Naive thymus-derived CD8-positive, alpha-beta T cell (primary cell): ENCODE data around the gene MGMT. TPM values are rescaled to one million over a fixed set of nuclear protein-coding genes. Genes with fewer than 3 reads are reported as not detected.
A peak's percentile ranks its signal among the peaks of the same experiment; 100 is the strongest.

ENCODE experiments used
- ATAC-seq, 2 donors: fragments of 150-1000 bp; cut with Tn5 transposase in 1 of 2; sonication (Bioruptor Pico), chemical (Tn5 transposase) in 1 of 2; 1 replicate in 1 of 2; 2 replicates in 1 of 2; pipeline ENCODE4 v1.10.0; 2021; ENCODE audit warnings: mild to moderate bottlenecking in 2 of 2, moderate library complexity in 2 of 2
- POLR2A ChIA-PET: fragments of 350-600 bp; sonication (Branson Sonifier 250); formaldehyde crosslinking; loops from one replicate; lab custom pipeline; 2021; ENCODE audit warnings: antibody characterized with exemption; lab: Charles Lee
- DNase-seq, 10 donors: peaks; one replicate each; pipeline versions ENCODE4 v3.0.0 to v3.0.0-alpha.2; 2020 to 2022
- H3K27ac Mint-ChIP-seq, 10 donors: one replicate each; pipeline ENCODE4 v1.8.0; 2020 to 2022; ENCODE audit warnings: mild to moderate bottlenecking in 10 of 10, mixed read lengths in 10 of 10, moderate library complexity in 4 of 10, inconsistent platforms in 1 of 10
- H3K27me3 Mint-ChIP-seq, 5 donors: one replicate each; pipeline ENCODE4 v1.8.0; 2021 to 2022; ENCODE audit warnings: mixed read lengths in 5 of 5
- H3K36me3 Mint-ChIP-seq, 3 donors: one replicate each; pipeline ENCODE4 v1.8.0; 2020 to 2022; ENCODE audit warnings: mixed read lengths in 3 of 3, mild to moderate bottlenecking in 2 of 3, inconsistent platforms in 1 of 3
- H3K4me1 Mint-ChIP-seq, 4 donors: one replicate each; pipeline ENCODE4 v1.8.0; 2021 to 2022; ENCODE audit warnings: mixed read lengths in 4 of 4
- H3K4me3 Mint-ChIP-seq, 10 donors: one replicate each; pipeline ENCODE4 v1.8.0; 2020 to 2022; ENCODE audit warnings: mild to moderate bottlenecking in 10 of 10, mixed read lengths in 10 of 10, moderate library complexity in 6 of 10, inconsistent platforms in 1 of 10
- H3K9me3 Mint-ChIP-seq, 9 donors: one replicate each; pipeline ENCODE4 v1.8.0; 2020 to 2022; ENCODE audit warnings: mixed read lengths in 9 of 9, mild to moderate bottlenecking in 3 of 9, inconsistent platforms in 1 of 9, moderate library complexity in 1 of 9
- polyA plus RNA-seq, 3 donors: library from polyadenylated mRNA; unstranded; fragments of 300-500 nt; fragmentation: Illumina TruSeq; gene quantifications; one replicate each; pipeline ENCODE4 v1.2.3, GENCODE V29; 2021
- total RNA-seq, 8 experiments: library from RNA in 2 of 8; stranded (reverse) in 2 of 8; gene quantifications; one replicate each; pipeline ENCODE4 v1.2.3 and lab custom pipeline; 2021 to 2026

Gene MGMT
- total and polyA plus RNA-seq, 5 experiments from 2014 or later = 18.9 to 41.7 (median 32.2) TPM

DNA sequence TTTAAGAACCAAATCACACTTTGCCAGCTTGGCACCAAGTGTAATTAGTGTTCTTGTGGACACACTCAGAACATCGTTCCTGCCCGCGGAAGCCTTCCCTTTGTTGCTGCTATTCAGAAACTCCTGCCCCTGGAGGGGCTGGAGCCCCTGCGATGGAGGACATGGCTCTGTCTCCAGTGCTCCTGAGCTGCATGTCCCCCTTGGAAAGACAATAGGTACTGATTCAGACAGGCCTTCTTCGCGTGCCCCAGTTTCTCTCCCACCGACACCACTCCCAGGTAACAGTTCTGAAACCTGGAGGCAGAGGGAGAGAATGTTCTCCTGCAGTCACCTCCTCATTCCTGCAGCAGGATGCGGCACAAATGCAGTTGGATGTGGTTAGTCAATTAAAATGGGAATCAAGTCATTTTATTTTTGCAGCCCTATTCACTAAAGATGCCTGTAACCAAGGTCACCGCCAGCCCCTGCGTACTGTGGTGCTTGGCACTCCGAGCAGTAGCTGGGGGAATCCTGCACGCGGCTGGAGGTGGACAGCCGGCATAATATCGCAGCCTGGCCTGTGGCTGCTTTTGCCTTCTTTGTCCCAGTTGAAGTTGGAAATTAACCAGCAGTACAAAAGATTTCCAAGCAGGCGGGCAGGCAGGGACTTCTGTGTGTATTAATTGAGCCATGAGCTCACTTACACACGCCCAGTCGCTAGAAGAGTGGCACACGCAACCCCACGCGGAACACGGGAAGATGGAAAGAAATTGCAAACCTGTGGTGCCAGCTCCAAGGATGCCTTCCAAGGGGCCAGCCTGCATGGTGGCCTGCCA lies 291.4 kb downstream of the MGMT start:
- H3K4me3 Mint-ChIP-seq = peak overlapping the region in 2 of 10 donors; percentile 56 to 80
- no peak for DNase-seq
- peaks cover 4 to 33% (median 9%) of the 10 kb centered on the region in 9 donors for H3K9me3 Mint-ChIP-seq
- H3K27ac Mint-ChIP-seq = peak overlapping the region in 1 of 10 donors; percentile 51
- H3K4me1 Mint-ChIP-seq = peaks cover 8 to 19% (median 15%) of the 10 kb centered on the region in 4 donors
- ATAC-seq = no peak
- no peaks in the 10 kb centered on the region for H3K27me3 Mint-ChIP-seq
- H3K36me3 Mint-ChIP-seq = peaks cover 9 to 59% (median 53%) of the 10 kb centered on the region in 3 donors
- POLR2A ChIA-PET = no interaction called here

DNA sequence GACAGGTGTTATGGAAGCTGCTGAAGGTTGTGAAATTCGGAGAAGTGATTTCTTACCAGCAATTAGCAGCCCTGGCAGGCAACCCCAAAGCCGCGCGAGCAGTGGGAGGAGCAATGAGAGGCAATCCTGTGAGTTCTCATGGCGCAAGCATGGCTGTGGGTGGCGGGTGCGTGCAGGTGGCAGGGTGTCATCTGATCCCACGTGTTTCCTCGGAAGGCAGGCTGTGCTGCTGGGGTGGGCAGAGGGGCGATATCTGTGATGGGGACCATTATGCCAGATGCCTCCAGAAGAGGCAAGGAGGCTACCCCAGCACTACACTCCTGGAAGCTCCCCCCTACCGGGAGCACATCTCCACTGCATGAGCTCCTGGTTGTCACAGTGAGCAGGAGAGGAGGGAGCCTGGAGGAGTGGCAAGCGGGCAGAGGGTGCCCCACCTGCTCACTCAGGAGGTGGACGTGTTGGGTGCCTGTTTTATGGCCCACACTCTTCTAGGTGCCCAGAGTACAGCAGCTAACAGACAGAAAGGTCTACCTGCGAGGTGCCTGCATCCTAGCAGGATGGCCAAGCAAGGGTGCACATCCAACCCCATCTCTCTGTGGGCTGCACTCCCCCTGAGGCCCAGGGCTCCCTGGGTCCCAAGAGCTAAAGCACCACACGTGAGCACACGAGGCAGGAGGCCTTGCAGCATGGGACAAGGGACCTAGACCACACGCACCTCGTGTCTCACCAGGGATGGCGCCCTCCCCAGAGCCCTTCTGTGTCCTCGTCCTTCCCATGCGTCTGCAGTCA lies 292.4 kb downstream of the MGMT start:
- POLR2A ChIA-PET = no interaction called here
- no peak overlapping the region for H3K27ac Mint-ChIP-seq
- H3K27me3 Mint-ChIP-seq = no peaks in the 10 kb centered on the region
- peaks cover 8 to 19% (median 15%) of the 10 kb centered on the region in 4 donors for H3K4me1 Mint-ChIP-seq
- H3K4me3 Mint-ChIP-seq = no peak overlapping the region
- peaks cover 0 to 51% (median 47%) of the 10 kb centered on the region in 3 donors for H3K36me3 Mint-ChIP-seq
- peaks cover 0 to 23% (median 1%) of the 10 kb centered on the region in 9 donors for H3K9me3 Mint-ChIP-seq
- no peak for DNase-seq
- no peak for ATAC-seq

DNA sequence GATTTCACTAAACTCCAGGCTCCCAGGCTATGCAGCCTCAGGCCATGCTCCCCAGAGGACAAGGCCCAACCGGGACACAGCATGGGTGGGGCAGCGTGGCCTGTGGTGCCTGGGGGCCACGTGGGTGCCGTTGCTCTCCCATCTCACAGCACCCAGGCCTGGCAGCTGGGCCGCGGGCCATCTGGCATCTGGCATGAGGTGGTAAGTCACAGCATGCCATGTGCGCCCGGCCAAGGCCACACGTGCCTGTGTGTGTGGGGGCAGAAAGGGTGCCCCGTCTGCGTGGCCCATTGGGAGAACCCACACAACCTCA lies 292.9 kb downstream of the MGMT start:
- Mint-ChIP-seq H3K4me1 (peaks cover 8 to 19% (median 15%) of the 10 kb centered on the region in 4 donors), H3K36me3 (peaks cover 0 to 49% (median 42%) of the 10 kb centered on the region in 3 donors), H3K27me3 (no peaks in the 10 kb centered on the region), H3K9me3 (peaks cover 0 to 19% (median 0%) of the 10 kb centered on the region in 9 donors), H3K4me3 (peak overlapping the region in 1 of 10 donors; percentile 38), H3K27ac (no peak overlapping the region)
- ATAC-seq = no peak
- POLR2A ChIA-PET = no interaction called here
- no peak for DNase-seq

DNA sequence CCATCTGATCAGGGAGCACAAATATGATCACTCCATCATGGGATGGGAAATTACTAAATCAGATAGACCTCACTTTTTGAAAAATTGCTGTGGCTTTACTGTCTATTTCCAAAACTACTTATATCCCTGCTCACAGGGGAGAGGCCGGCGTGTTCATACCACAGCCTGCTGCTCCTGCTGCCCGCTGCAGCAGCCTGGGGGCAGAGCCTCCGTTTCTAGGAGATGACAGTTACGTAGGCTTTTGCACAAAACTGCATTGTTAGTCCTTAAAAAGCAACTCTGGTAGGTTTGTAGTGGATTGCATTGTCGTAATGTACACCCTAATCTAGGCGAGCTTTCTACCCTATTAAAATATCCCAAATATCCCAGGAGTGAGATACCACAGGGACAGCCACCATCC lies 293.4 kb downstream of the MGMT start:
- H3K27ac Mint-ChIP-seq = peak overlapping the region in 1 of 10 donors; percentile 25
- H3K4me3 Mint-ChIP-seq = no peak overlapping the region
- peaks cover 0 to 49% (median 42%) of the 10 kb centered on the region in 3 donors for H3K36me3 Mint-ChIP-seq
- H3K4me1 Mint-ChIP-seq = peaks cover 8 to 19% (median 15%) of the 10 kb centered on the region in 4 donors
- ATAC-seq (no peak), DNase-seq (no peak)
- H3K9me3 Mint-ChIP-seq = peaks cover 0 to 18% (median 0%) of the 10 kb centered on the region in 9 donors
- no peaks in the 10 kb centered on the region for H3K27me3 Mint-ChIP-seq
- POLR2A ChIA-PET = no interaction called here

DNA sequence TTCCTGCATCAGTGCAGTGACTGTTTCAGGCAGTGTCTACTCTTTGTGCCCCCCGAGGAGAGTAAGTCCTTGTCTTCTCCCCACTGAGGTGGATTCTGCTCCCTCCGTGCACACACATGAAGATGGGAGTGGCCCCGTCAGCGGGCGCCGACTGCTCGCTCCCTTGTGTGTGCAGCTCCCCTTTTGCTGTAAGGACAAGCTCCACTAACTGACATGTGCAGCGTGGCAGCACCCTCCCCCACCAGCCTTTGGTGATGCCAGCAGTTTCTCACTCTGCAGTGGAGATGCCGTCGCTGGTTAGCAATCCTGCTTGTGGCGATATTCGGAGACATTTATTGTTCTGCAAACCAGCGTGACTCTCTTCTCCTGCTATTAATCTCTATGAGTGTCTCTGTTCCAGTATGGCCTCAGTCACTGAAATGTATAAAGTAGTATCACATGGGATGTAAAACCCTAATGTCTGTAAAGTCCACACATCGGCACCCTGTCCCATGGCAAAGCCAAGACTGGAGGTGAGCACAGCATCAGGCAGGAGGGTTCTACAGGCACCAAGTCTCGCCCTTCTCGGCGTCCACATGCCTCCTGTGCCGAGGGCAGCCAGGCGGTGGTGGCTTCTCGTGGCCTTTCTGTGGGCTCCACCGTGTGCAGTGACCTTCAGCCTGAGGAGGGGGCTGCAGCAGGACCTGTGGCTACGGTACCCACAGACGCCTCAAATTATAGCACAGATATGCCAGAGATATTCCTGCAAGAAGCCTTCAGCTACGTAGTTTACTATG lies 294.3 kb downstream of the MGMT start:
- ATAC-seq = no peak
- Mint-ChIP-seq H3K4me1 (peaks cover 5 to 12% (median 10%) of the 10 kb centered on the region in 4 donors), H3K36me3 (peaks cover 5 to 52% (median 47%) of the 10 kb centered on the region in 3 donors), H3K27ac (no peak overlapping the region), H3K27me3 (no peaks in the 10 kb centered on the region), H3K9me3 (peaks cover 0 to 16% (median 0%) of the 10 kb centered on the region in 9 donors), H3K4me3 (no peak overlapping the region)
- DNase-seq = no peak
- POLR2A ChIA-PET = no interaction called here

DNA sequence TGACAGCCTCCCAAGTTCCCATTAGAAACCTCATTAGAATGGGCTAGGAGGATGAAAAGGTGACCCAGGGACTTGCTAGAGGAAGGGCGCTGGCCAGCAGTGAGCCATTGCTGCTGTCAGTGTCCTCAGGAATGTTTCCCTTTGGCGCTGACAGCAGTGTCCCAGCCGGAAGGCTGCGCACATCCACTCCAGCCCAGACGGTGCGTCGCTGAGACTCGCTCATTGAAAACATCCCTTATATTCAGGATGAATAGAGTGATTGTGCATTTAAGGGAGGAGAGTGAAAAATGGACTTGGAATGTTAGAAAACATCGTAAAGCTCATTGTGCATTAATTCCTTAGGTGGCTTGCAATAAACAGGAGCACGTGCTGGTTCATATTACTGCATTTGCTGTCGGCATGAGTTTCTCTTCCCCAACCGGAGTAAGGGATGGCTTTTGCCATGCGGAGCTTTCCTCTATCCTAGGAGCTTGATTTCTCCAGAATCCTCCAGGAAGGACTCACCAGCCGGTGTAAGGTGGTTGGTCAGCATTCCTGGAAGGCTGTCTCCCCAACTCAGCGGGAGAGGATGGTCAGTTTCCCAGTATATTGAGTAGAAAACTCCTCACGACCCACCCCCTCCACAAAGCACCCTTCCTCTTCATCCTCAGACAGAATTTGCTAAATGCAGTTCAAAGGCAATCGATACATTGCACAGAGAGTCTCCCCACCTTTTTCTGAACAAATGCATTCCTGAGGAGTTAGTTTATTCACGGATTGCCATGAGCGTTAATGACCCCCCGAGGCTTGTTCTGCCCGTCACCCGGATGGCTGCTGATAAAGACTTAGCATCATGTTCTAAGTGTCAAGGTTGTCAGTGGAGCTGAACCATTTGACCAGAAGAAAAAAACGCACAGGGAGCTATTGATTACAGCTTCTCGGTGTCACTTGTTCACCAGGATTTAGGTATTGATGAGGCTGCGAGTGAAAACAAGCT lies 295.2 kb downstream of the MGMT start:
- H3K9me3 Mint-ChIP-seq = peaks cover 0 to 13% (median 0%) of the 10 kb centered on the region in 9 donors
- H3K4me1 Mint-ChIP-seq = peaks cover 4 to 5% (median 5%) of the 10 kb centered on the region in 4 donors
- H3K27ac Mint-ChIP-seq = no peak overlapping the region
- no peaks in the 10 kb centered on the region for H3K27me3 Mint-ChIP-seq
- DNase-seq (no peak), ATAC-seq (no peak)
- no peak overlapping the region for H3K4me3 Mint-ChIP-seq
- peaks cover 6 to 54% (median 52%) of the 10 kb centered on the region in 3 donors for H3K36me3 Mint-ChIP-seq
- POLR2A ChIA-PET = no interaction called here

DNA sequence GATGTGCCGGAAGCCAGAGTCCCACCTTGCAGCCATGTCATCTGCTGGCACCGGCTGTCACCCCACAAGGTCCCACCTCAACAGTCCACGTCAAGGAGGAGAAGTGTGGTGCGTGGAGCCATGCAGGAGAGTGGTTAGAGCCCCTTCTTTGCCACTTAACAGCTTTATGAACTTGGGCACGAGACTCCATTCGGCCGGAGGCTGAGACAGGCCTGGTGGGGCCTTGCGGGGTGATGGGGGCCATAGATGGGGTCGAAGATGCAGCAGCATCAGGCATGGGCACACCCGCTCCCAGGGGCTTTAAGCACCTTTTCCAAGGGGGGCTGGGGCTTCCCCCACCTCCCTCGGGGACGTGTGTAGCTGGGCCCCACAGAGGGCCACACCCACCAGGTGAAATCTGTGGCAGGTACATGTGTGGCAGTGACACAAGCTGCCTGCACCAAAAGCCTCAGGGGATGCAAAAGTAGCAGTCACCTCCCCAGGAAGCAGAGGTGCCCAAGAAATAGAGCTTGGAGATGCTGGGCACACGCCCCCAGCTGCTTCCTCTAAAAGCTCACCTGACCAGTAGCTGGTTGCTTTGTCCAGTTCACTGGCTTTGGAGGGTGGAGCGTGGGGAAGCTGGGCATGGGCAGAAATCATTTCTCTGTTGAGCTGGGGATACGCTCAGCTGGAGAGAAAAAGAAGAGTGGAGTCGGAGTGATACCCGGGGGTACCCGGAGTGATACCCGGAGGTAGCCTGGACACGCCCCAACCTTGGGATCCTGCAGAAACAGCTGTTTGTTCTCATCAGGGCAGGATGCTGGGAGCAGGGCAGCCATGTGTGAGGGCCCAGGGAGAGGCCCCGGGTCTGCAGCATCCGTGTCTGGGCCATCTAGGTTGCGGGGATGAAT lies 297.2 kb downstream of the MGMT start:
- POLR2A ChIA-PET = no interaction called here
- peaks cover 10 to 58% (median 52%) of the 10 kb centered on the region in 3 donors for H3K36me3 Mint-ChIP-seq
- H3K4me3 Mint-ChIP-seq = no peak overlapping the region
- H3K27me3 Mint-ChIP-seq = no peaks in the 10 kb centered on the region
- H3K27ac Mint-ChIP-seq = no peak overlapping the region
- H3K9me3 Mint-ChIP-seq = peaks cover 0 to 22% (median 0%) of the 10 kb centered on the region in 9 donors
- DNase-seq (no peak), ATAC-seq (no peak)
- peaks cover 0 to 2% (median 0%) of the 10 kb centered on the region in 4 donors for H3K4me1 Mint-ChIP-seq

DNA sequence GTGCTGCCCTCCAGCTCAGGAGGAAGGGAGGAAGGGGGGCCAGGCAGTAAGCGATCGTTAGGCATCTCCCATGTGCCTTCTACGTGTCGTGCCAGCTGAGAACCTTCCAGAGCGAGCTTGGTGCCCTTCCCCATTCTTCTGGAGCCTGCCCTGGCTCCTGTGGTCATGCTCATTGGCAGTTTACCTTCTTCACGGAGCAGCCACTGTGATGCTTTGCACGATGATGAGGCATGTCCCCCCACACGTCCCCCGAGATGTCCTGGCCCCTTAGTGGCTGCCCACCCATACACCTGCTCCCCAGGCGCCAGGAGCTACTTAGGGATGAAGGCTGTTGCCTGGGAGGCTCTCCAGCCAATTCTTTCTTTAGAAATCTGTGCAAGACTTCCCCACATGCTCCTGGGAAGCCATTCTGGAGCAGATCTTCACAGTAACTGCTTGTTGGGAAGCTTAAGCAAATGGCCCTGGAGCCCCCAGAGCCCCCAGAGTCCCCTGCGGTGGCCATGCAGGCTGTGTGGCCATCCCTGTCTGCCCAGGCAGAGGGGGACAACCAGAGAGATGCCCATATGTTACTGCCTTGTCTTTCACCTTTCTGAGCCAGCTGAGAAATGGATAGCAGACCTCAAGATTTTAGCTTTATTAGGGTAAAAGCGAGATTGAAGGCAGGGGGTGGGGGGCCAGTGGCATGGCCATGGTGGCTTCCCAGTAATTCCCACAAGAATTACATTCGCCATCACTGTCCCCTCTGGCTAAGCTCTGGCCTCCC lies 298.0 kb downstream of the MGMT start:
- no peak overlapping the region for H3K27ac Mint-ChIP-seq
- POLR2A ChIA-PET = no interaction called here
- H3K36me3 Mint-ChIP-seq = peaks cover 15 to 58% (median 55%) of the 10 kb centered on the region in 3 donors
- H3K27me3 Mint-ChIP-seq = no peaks in the 10 kb centered on the region
- peaks cover 0 to 30% (median 0%) of the 10 kb centered on the region in 9 donors for H3K9me3 Mint-ChIP-seq
- DNase-seq = no peak
- H3K4me3 Mint-ChIP-seq = no peak overlapping the region
- no peak for ATAC-seq
- H3K4me1 Mint-ChIP-seq = peaks cover 0 to 2% (median 0%) of the 10 kb centered on the region in 4 donors

DNA sequence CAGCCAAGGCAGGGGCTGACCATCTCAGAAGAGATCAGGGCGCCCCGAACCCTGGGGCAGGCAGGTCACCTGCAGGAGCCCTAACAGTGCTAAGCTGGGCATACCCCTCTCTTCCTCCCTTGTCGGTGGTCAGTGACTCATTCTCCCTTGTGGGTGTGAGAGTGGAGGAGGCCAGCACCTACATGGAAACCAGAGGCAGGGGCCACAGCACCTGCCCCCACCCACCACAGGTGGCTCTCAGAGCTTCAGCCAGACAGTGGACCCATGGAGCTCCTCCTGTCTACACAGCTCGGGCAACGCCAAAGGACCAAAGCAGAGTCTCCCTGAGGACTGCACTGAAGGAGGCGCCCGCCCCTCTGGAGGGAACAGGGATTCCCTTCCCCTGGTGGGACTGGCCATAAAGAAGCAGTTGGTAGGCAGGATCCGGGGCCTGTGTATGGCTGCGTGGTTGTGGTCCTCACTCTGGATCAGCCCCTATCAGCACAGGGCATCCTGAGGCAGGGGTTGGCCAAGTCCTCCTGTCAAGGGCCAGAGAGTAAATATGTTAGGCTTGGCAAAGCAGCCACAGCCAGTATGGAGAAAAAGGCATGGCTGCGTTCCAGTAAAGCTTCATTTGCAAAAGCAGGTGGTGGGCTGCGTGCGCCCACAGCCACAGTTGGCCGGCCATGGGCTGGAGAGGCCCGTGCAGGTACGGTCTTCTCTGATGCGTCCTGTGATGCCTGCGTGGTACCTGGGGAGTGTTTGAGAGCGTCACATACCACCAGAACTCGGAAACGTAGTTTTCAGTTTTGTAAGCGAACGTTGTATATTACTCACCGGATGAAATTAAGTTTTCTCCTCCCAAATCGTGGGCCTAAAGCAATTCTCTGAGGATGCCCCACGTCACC lies 298.9 kb downstream of the MGMT start:
- no peak for ATAC-seq
- Mint-ChIP-seq H3K9me3 (peaks cover 0 to 36% (median 0%) of the 10 kb centered on the region in 9 donors), H3K36me3 (peaks cover 22 to 58% (median 52%) of the 10 kb centered on the region in 3 donors), H3K4me1 (peaks cover 0 to 2% (median 0%) of the 10 kb centered on the region in 4 donors), H3K27me3 (no peaks in the 10 kb centered on the region), H3K4me3 (peak overlapping the region in 1 of 10 donors; percentile 60), H3K27ac (no peak overlapping the region)
- DNase-seq = no peak
- POLR2A ChIA-PET = no interaction called here
